ENCODE data around the gene PDE6D. TPM values are rescaled to one million over a fixed set of nuclear protein-coding genes. Genes with fewer than 3 reads are reported as not detected.

PDE6D gene
- total and polyA plus RNA-seq, 2 of the 13 experiments (the other 11 are each of a cell fraction or from before 2014, with no cell fraction given), result 14.1 to 23.2 TPM

- TF ChIP-seq HINFP (CRISPR knock-in tag; IDR thresholded peaks at IDR 0.05; ENCODE audit: low read depth) (peak; percentile 60; the same call in 1 of the 2 replicates), ZNF30 (CRISPR knock-in tag; IDR thresholded peaks at IDR 0.05) (0 out of 2 replicates have a peak, but pooled peaks have one; percentile 70), DR1 (CRISPR knock-in tag; IDR thresholded peaks at IDR 0.05) (peak; percentile 59), TOE1 (CRISPR knock-in tag; IDR thresholded peaks at IDR 0.05) (peak; percentile 49; the same call in 1 of the 2 replicates), ZNF331 (CRISPR knock-in tag; IDR thresholded peaks at IDR 0.05) (peak; percentile 44; the same call in 1 of the 2 replicates), PRMT3 (CRISPR knock-in tag; IDR thresholded peaks at IDR 0.05; ENCODE audit: borderline replicate concordance, low read depth) (0 out of 2 replicates have a peak, but pooled peaks have one; percentile 77), ZNF737 (CRISPR knock-in tag; IDR thresholded peaks at IDR 0.05; ENCODE audit: borderline replicate concordance) (0 out of 2 replicates have a peak, but pooled peaks have one; percentile 78), ZBTB26 (CRISPR knock-in tag; IDR thresholded peaks at IDR 0.05; ENCODE audit: borderline replicate concordance) (0 out of 2 replicates have a peak, but pooled peaks have one; percentile 22), ZNF451 (CRISPR knock-in tag; IDR thresholded peaks at IDR 0.05) (peak; percentile 81; the same call in 1 of the 2 replicates), ZBTB7A (CRISPR knock-in tag; IDR thresholded peaks at IDR 0.05) (peak; percentile 50), RCOR2 (CRISPR knock-in tag; IDR thresholded peaks at IDR 0.05) (no peak), ZNF296 (CRISPR knock-in tag; conservative IDR thresholded peaks at IDR 0.05) (peak; percentile 44; the same call in 1 of the 2 replicates), PCBP1 (IDR thresholded peaks at IDR 0.05; ENCODE audit: borderline replicate concordance, low read depth, low read length) (no peak), RFXAP (CRISPR knock-in tag; IDR thresholded peaks at IDR 0.05; ENCODE audit: borderline replicate concordance) (0 out of 2 replicates have a peak, but pooled peaks have one; percentile 14), DMAP1 (CRISPR knock-in tag; IDR thresholded peaks at IDR 0.05) (peak; percentile 90), MTF1 (CRISPR knock-in tag; IDR thresholded peaks at IDR 0.05) (no peak; the same call in 1 of the 2 replicates), ZNF703 (CRISPR knock-in tag; IDR thresholded peaks at IDR 0.05; ENCODE audit: borderline replicate concordance) (peak; percentile 38; the same call in 1 of the 2 replicates), FOXJ3 (CRISPR knock-in tag; IDR thresholded peaks at IDR 0.05; ENCODE audit: borderline replicate concordance) (peak; percentile 31; the same call in 1 of the 2 replicates), RELA (CRISPR knock-in tag; IDR thresholded peaks at IDR 0.05) (no peak), NR2F6 (IDR thresholded peaks at IDR 0.05) (no peak), NR2F6 (CRISPR knock-in tag; IDR thresholded peaks at IDR 0.05) (0 out of 2 replicates have a peak, but pooled peaks have one; percentile 4), ZBTB25 (CRISPR knock-in tag; IDR thresholded peaks at IDR 0.05) (no peak), KDM3A (CRISPR knock-in tag; IDR thresholded peaks at IDR 0.05; ENCODE audit: low read depth) (peak; percentile 83), POLR2AphosphoS5 (IDR thresholded peaks at IDR 0.05; ENCODE audit: low read depth, low read length) (peak; percentile 73), NFE2 (CRISPR knock-in tag; IDR thresholded peaks at IDR 0.05) (no peak), SP4 (CRISPR knock-in tag; IDR thresholded peaks at IDR 0.05) (peak; percentile 75; the same call in 1 of the 2 replicates), ZNF232 (CRISPR knock-in tag; IDR thresholded peaks at IDR 0.05; ENCODE audit: borderline replicate concordance) (no peak; the same call in 1 of the 2 replicates)
Measured at GRCh38 chr2:231701456-231702373, 79.4 kb downstream of the PDE6D start (continued).
